ENCODE results near the gene TIMP2. TPM values are rescaled to one million over a fixed set of nuclear protein-coding genes. Genes with fewer than 3 reads are reported as not detected.

The TIMP2 gene
- total and polyA plus RNA-seq, 2 of the 13 experiments (the other 11 are each of a cell fraction or from before 2014, with no cell fraction given): 3.8 to 8.5 TPM

DNA sequence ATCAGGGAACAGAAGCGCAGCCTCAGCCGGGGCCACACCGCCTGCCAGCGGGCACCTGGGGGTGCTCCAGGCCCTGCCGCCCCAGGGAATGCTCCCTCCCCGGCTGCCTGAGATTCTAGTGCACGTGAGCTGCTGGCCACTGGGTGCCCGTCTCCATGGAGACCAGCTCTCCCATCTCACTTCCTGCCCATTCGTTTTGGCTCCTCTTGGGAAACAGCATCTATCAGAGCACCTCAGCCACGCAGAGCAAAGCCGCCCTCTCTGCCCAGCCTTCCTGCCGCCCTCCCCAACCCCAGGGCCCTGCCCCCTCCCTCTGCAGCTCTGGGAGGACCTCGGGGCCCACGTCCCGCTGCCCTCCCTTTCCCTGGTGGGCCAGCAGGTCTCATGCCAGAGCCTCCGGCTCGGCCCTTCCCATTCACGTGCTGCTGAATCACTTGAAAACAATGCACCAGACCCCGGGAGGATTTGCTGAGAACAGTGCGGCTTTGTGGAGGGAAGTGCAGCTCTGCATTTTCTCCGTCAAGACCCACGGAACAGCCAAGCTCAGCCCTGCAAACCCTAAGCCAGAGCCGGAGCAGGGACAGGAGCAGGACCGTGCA is 41.6 kb downstream of the TIMP2 start (continued):
- TF ChIP-seq, protein P1, sequence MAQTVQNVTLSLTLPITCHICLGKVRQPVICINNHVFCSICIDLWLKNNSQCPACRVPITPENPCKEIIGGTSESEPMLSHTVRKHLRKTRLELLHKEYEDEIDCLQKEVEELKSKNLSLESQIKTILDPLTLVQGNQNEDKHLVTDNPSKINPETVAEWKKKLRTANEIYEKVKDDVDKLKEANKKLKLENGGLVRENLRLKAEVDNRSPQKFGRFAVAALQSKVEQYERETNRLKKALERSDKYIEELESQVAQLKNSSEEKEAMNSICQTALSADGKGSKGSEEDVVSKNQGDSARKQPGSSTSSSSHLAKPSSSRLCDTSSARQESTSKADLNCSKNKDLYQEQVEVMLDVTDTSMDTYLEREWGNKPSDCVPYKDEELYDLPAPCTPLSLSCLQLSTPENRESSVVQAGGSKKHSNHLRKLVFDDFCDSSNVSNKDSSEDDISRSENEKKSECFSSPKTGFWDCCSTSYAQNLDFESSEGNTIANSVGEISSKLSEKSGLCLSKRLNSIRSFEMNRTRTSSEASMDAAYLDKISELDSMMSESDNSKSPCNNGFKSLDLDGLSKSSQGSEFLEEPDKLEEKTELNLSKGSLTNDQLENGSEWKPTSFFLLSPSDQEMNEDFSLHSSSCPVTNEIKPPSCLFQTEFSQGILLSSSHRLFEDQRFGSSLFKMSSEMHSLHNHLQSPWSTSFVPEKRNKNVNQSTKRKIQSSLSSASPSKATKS (CRISPR knock-in tag; IDR thresholded peaks at IDR 0.05): no peak
- TF ChIP-seq ZNF234 (CRISPR knock-in tag; conservative IDR thresholded peaks at IDR 0.05) (no peak), TAF1 (CRISPR knock-in tag; IDR thresholded peaks at IDR 0.05) (peak; percentile 29; the same call in 1 of the 2 replicates), FOXP1 (IDR thresholded peaks at IDR 0.05) (no peak), FOXP1 (CRISPR knock-in tag; IDR thresholded peaks at IDR 0.05) (0 out of 2 replicates have a peak, but pooled peaks have one; percentile 13), HNRNPK (IDR thresholded peaks at IDR 0.05; ENCODE audit: low read depth, low read length, poor library complexity, severe bottlenecking) (no peak), MAFK (conservative IDR thresholded peaks at IDR 0.05 in 1 of 2, IDR thresholded peaks at IDR 0.05 in 1 of 2; ENCODE audit: low read length in 2 of 2) (no peak), ZSCAN22 (CRISPR knock-in tag; IDR thresholded peaks at IDR 0.05) (no peak)
- TF ChIP-seq, protein P2, sequence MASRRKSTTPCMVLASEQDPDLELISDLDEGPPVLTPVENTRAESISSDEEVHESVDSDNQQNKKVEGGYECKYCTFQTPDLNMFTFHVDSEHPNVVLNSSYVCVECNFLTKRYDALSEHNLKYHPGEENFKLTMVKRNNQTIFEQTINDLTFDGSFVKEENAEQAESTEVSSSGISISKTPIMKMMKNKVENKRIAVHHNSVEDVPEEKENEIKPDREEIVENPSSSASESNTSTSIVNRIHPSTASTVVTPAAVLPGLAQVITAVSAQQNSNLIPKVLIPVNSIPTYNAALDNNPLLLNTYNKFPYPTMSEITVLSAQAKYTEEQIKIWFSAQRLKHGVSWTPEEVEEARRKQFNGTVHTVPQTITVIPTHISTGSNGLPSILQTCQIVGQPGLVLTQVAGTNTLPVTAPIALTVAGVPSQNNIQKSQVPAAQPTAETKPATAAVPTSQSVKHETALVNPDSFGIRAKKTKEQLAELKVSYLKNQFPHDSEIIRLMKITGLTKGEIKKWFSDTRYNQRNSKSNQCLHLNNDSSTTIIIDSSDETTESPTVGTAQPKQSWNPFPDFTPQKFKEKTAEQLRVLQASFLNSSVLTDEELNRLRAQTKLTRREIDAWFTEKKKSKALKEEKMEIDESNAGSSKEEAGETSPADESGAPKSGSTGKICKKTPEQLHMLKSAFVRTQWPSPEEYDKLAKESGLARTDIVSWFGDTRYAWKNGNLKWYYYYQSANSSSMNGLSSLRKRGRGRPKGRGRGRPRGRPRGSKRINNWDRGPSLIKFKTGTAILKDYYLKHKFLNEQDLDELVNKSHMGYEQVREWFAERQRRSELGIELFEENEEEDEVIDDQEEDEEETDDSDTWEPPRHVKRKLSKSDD (CRISPR knock-in tag; IDR thresholded peaks at IDR 0.05; ENCODE audit: low read depth): no peak
- TF ChIP-seq, protein P3, sequence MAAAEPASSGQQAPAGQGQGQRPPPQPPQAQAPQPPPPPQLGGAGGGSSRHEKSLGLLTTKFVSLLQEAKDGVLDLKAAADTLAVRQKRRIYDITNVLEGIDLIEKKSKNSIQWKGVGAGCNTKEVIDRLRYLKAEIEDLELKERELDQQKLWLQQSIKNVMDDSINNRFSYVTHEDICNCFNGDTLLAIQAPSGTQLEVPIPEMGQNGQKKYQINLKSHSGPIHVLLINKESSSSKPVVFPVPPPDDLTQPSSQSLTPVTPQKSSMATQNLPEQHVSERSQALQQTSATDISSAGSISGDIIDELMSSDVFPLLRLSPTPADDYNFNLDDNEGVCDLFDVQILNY (CRISPR knock-in tag; conservative IDR thresholded peaks at IDR 0.05): no peak
- TF ChIP-seq, protein P4, sequence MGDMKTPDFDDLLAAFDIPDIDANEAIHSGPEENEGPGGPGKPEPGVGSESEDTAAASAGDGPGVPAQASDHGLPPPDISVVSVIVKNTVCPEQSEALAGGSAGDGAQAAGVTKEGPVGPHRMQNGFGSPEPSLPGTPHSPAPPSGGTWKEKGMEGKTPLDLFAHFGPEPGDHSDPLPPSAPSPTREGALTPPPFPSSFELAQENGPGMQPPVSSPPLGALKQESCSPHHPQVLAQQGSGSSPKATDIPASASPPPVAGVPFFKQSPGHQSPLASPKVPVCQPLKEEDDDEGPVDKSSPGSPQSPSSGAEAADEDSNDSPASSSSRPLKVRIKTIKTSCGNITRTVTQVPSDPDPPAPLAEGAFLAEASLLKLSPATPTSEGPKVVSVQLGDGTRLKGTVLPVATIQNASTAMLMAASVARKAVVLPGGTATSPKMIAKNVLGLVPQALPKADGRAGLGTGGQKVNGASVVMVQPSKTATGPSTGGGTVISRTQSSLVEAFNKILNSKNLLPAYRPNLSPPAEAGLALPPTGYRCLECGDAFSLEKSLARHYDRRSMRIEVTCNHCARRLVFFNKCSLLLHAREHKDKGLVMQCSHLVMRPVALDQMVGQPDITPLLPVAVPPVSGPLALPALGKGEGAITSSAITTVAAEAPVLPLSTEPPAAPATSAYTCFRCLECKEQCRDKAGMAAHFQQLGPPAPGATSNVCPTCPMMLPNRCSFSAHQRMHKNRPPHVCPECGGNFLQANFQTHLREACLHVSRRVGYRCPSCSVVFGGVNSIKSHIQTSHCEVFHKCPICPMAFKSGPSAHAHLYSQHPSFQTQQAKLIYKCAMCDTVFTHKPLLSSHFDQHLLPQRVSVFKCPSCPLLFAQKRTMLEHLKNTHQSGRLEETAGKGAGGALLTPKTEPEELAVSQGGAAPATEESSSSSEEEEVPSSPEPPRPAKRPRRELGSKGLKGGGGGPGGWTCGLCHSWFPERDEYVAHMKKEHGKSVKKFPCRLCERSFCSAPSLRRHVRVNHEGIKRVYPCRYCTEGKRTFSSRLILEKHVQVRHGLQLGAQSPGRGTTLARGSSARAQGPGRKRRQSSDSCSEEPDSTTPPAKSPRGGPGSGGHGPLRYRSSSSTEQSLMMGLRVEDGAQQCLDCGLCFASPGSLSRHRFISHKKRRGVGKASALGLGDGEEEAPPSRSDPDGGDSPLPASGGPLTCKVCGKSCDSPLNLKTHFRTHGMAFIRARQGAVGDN (CRISPR knock-in tag; IDR thresholded peaks at IDR 0.05): peak; percentile 52
- TF ChIP-seq, protein P5, sequence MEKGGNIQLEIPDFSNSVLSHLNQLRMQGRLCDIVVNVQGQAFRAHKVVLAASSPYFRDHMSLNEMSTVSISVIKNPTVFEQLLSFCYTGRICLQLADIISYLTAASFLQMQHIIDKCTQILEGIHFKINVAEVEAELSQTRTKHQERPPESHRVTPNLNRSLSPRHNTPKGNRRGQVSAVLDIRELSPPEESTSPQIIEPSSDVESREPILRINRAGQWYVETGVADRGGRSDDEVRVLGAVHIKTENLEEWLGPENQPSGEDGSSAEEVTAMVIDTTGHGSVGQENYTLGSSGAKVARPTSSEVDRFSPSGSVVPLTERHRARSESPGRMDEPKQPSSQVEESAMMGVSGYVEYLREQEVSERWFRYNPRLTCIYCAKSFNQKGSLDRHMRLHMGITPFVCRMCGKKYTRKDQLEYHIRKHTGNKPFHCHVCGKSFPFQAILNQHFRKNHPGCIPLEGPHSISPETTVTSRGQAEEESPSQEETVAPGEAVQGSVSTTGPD (CRISPR knock-in tag; IDR thresholded peaks at IDR 0.05): no peak
- TF ChIP-seq, protein P6, sequence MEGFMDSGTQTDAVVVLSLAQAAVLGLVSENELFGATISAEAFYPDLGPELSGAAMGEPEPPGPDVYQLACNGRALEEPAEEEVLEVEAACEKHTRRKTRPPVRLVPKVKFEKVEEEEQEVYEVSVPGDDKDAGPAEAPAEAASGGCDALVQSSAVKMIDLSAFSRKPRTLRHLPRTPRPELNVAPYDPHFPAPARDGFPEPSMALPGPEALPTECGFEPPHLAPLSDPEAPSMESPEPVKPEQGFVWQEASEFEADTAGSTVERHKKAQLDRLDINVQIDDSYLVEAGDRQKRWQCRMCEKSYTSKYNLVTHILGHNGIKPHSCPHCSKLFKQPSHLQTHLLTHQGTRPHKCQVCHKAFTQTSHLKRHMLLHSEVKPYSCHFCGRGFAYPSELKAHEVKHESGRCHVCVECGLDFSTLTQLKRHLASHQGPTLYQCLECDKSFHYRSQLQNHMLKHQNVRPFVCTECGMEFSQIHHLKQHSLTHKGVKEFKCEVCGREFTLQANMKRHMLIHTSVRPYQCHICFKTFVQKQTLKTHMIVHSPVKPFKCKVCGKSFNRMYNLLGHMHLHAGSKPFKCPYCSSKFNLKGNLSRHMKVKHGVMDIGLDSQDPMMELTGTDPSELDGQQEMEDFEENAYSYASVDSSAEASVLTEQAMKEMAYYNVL (CRISPR knock-in tag; IDR thresholded peaks at IDR 0.05; ENCODE audit: borderline replicate concordance): no peak
- TF ChIP-seq, protein P7, sequence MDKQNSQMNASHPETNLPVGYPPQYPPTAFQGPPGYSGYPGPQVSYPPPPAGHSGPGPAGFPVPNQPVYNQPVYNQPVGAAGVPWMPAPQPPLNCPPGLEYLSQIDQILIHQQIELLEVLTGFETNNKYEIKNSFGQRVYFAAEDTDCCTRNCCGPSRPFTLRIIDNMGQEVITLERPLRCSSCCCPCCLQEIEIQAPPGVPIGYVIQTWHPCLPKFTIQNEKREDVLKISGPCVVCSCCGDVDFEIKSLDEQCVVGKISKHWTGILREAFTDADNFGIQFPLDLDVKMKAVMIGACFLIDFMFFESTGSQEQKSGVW (CRISPR knock-in tag; IDR thresholded peaks at IDR 0.05; ENCODE audit: borderline replicate concordance): no peak
